GM23338 (cell line): Measurements from ENCODE around the gene DDX31. TPM values are rescaled to one million over a fixed set of nuclear protein-coding genes. Genes with fewer than 3 reads are reported as not detected.

Source experiments
- ATAC-seq: fragments of 200-7000 bp; cut with Tn5 transposase; 3 replicates; pipeline ENCODE4 v1.9.1; 2020
- DNase-seq: peaks from one replicate; pipeline ENCODE4 v3.0.0-alpha.2; 2015; ENCODE audit warnings: low spot score
- H2AFZ ChIP-seq: fragments of 200-600 bp; sonication (generic); 2 replicates; pipeline ENCODE4 v1.8.0; 2016; ENCODE audit warnings: antibody characterized with exemption, mild to moderate bottlenecking, moderate library complexity
- H3F3A ChIP-seq: fragments of 200-600 bp; sonication (generic); replicated peaks from 2 replicates; pipeline ENCODE4 v1.8.0; 2017; ENCODE audit warnings: antibody characterized with exemption, mixed run types, low read depth
- H3K27ac ChIP-seq: fragments of 200-600 bp; sonication (generic); 2 replicates; pipeline ENCODE4 v1.6.1; 2016; ENCODE audit warnings: low read depth
- H3K27me3 ChIP-seq: fragments of 200-600 bp; sonication (generic); 2 replicates; pipeline ENCODE4 v1.8.0; 2016; ENCODE audit warnings: mild to moderate bottlenecking, mixed run types, moderate library complexity; ENCODE audit not compliant: insufficient read depth
- H3K36me3 ChIP-seq: fragments of 200-600 bp; sonication (generic); 2 replicates; pipeline ENCODE4 v1.8.0; 2016; ENCODE audit warnings: mild to moderate bottlenecking; ENCODE audit not compliant: insufficient read depth
- H3K4me1 ChIP-seq: fragments of 200-600 bp; sonication (generic); 2 replicates; pipeline ENCODE4 v1.8.0; 2016; ENCODE audit warnings: mild to moderate bottlenecking, moderate library complexity; ENCODE audit not compliant: insufficient read depth
- H3K4me2 ChIP-seq: fragments of 200-600 bp; sonication (generic); 2 replicates; pipeline ENCODE4 v1.7.1; 2017; ENCODE audit warnings: mixed run types
- H3K4me3 ChIP-seq: fragments of 200-600 bp; sonication (generic); 2 replicates; pipeline ENCODE4 v1.6.1; 2016; ENCODE audit warnings: mixed run types
- H3K79me2 ChIP-seq: fragments of 200-600 bp; sonication (generic); replicated peaks from 2 replicates; pipeline ENCODE4 v1.8.0; 2017; ENCODE audit warnings: mild to moderate bottlenecking; ENCODE audit not compliant: insufficient read depth
- H3K9me2 ChIP-seq: fragments of 200-600 bp; sonication (generic); 2 replicates; pipeline ENCODE4 v1.8.0; 2017; ENCODE audit not compliant: insufficient read depth
- H4K20me1 ChIP-seq: fragments of 200-600 bp; sonication (generic); replicated peaks from 2 replicates; pipeline ENCODE4 v1.8.0; 2017; ENCODE audit warnings: mild to moderate bottlenecking; ENCODE audit not compliant: insufficient read depth
- H3K27ac Mint-ChIP-seq: 2 replicates; pipeline ENCODE4 v1.8.0; 2020; ENCODE audit warnings: inconsistent platforms, mild to moderate bottlenecking, moderate library complexity, mixed read lengths
- H3K27me3 Mint-ChIP-seq: 3 replicates; pipeline ENCODE4 v1.8.0; 2022; ENCODE audit warnings: low read depth, mild to moderate bottlenecking, moderate library complexity, mixed read lengths, inconsistent platforms; ENCODE audit not compliant: insufficient read depth, poor library complexity
- H3K36me3 Mint-ChIP-seq: 3 replicates; pipeline ENCODE4 v1.8.0; 2021; ENCODE audit warnings: low read depth, mild to moderate bottlenecking, inconsistent platforms, moderate library complexity, mixed read lengths
- H3K4me1 Mint-ChIP-seq: 3 replicates; pipeline ENCODE4 v1.8.0; 2020; ENCODE audit warnings: mild to moderate bottlenecking, inconsistent platforms, mixed read lengths
- H3K4me3 Mint-ChIP-seq: 3 replicates; pipeline ENCODE4 v1.8.0; 2021; ENCODE audit warnings: moderate library complexity, mild to moderate bottlenecking, inconsistent platforms, mixed read lengths
- H3K9me3 Mint-ChIP-seq: 3 replicates; pipeline ENCODE4 v1.8.0; 2020; ENCODE audit warnings: moderate library complexity, mild to moderate bottlenecking, inconsistent platforms, mixed read lengths
- CREB1 ChIP-seq: fragments of 250-450 bp; sonication (Bioruptor Pico); IDR thresholded peaks from 2 replicates; pipeline ENCODE4 v1.5.0; 2020; ENCODE audit warnings: low read depth, mild to moderate bottlenecking, moderate library complexity
- CTCF ChIP-seq, 2 experiments: fragments of 200-600 bp in 1 of 2; sonication (generic) in 1 of 2; conservative IDR thresholded peaks; 2 replicates each; pipeline versions ENCODE4 v1.5.1 to v1.6.1; 2016 to 2017; ENCODE audit warnings: antibody characterized with exemption in 2 of 2, low read depth in 2 of 2, mild to moderate bottlenecking in 2 of 2, moderate library complexity in 1 of 2
- ETS1 ChIP-seq: IDR thresholded peaks from 2 replicates; pipeline ENCODE4 v1.6.1; 2016; ENCODE audit warnings: antibody characterized with exemption
- EZH2 ChIP-seq: fragments of 200-600 bp; sonication (generic); IDR thresholded peaks from one replicate; pipeline ENCODE4 v1.8.0; 2017; ENCODE audit warnings: antibody characterized with exemption, mild to moderate bottlenecking, low read depth; ENCODE audit not compliant: unreplicated experiment
- EZH2phosphoT487 ChIP-seq: fragments of 200-600 bp; sonication (generic); IDR thresholded peaks from one replicate; pipeline ENCODE4 v1.8.1; 2018; ENCODE audit warnings: antibody characterized with exemption; ENCODE audit not compliant: unreplicated experiment
- JUNB ChIP-seq: IDR thresholded peaks from one replicate; pipeline ENCODE4 v1.6.1; 2016; ENCODE audit warnings: antibody characterized with exemption; ENCODE audit not compliant: unreplicated experiment
- POLR2AphosphoS5 ChIP-seq: IDR thresholded peaks from 2 replicates; pipeline ENCODE4 v1.6.1; 2016; ENCODE audit warnings: antibody characterized with exemption, low read depth
- REST ChIP-seq: IDR thresholded peaks from one replicate; pipeline ENCODE4 v1.6.1; 2018; ENCODE audit warnings: antibody characterized with exemption; ENCODE audit not compliant: unreplicated experiment
- STAT1 ChIP-seq: IDR thresholded peaks from one replicate; pipeline ENCODE4 v1.6.1; 2016; ENCODE audit warnings: antibody characterized with exemption; ENCODE audit not compliant: unreplicated experiment
- ZNF114 ChIP-seq: fragments of 250-450 bp; sonication (Bioruptor Pico); IDR thresholded peaks from 2 replicates; pipeline ENCODE4 v1.5.0; 2020; ENCODE audit warnings: mild to moderate bottlenecking, moderate library complexity
- ZNF331 ChIP-seq: fragments of 250-450 bp; sonication (Bioruptor Pico); IDR thresholded peaks from 2 replicates; pipeline ENCODE4 v1.5.0; 2020; ENCODE audit warnings: low read depth, mild to moderate bottlenecking, moderate library complexity
- ZNF462 ChIP-seq: fragments of 250-450 bp; sonication (Bioruptor Pico); IDR thresholded peaks from 2 replicates; pipeline ENCODE4 v1.5.0; 2020; ENCODE audit warnings: mild to moderate bottlenecking, moderate library complexity
- polyA plus RNA-seq: library from polyadenylated mRNA; unstranded; fragments of >200 nt; fragmentation: Nextera tagmentation; extraction: Ambion mirVana; gene quantifications from 2 replicates; pipeline ENCODE4 v1.2.1, GENCODE V29; 2016
- total RNA-seq: library from RNA; depleted of rRNA; stranded (reverse); fragments of >200 nt; shearing (Covaris generic); gene quantifications from 2 replicates; pipeline ENCODE4 v1.2.3, GENCODE V29; 2014

The DDX31 gene
- total and polyA plus RNA-seq, 2 experiments from 2014 or later: 14.8 to 23.5 TPM

DNA sequence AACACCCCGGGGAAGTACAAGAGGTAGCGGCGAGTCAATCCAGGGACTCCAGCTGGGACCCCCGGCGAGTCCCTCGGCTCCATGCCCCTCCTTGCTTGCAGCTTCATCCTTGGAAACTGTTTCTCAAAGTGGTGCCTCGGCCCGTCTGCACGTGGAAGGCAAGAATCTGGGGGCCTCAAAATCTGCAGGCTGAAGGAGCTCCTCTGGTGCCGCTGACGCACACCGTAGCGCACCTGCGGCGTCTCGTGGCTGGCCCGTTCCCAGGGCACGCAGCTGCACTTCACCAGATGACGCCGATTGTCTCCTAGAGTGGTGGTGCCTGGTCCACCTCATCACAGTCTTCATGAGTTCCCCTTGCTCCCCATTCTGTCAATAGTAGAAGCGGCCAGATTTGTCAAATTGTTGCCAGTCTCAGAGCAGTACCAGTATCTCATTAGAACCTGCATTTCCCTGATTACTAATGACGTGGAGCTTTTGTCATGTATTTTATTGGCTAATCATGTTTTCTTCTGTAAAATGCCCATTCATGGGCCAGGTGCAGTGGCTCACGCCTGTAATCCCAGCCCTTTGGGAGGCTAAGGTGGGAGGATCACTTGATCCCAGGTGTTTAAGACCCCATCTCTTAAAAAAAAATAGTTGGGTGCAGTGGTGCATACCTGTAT lies 39.1 kb upstream of the DDX31 start (continued):
- TF ChIP-seq REST (no peak), EZH2phosphoT487 (no peak), EZH2 (no peak)

- H3K36me3 Mint-ChIP-seq: peaks cover under 1% of the 10 kb centered on the region; the same call in 1 of the 3 replicates
- Histone ChIP-seq H3K27me3 (no peaks in the 10 kb centered on the region), H3K4me3 (no peak overlapping the region), H3K4me1 (no peaks in the 10 kb centered on the region), H3K27ac (no peak overlapping the region), H3F3A (no peaks in the 10 kb centered on the region), H2AFZ (no peak overlapping the region), H4K20me1 (no peaks in the 10 kb centered on the region), H3K9me2 (no peaks in the 10 kb centered on the region), H3K4me2 (no peak overlapping the region), H3K79me2 (no peaks in the 10 kb centered on the region), H3K36me3 (no peaks in the 10 kb centered on the region)
- H3K9me3 Mint-ChIP-seq: peaks cover 17% of the 10 kb centered on the region
- H3K27ac Mint-ChIP-seq: no peak overlapping the region
- DNase-seq (no peak), ATAC-seq (no peak)
- H3K27me3 Mint-ChIP-seq: no peaks in the 10 kb centered on the region
- H3K4me1 Mint-ChIP-seq: no peaks in the 10 kb centered on the region
- H3K4me3 Mint-ChIP-seq: no peak overlapping the region
- TF ChIP-seq ETS1 (no peak), CTCF (conservative IDR thresholded peaks at IDR 0.05; ENCODE audit: low read depth in 2 of 2) (no peak), EZH2phosphoT487 (no peak), STAT1 (no peak), POLR2AphosphoS5 (no peak), JUNB (no peak), ZNF114 (CRISPR knock-in tag) (no peak), CREB1 (no peak), ZNF331 (CRISPR knock-in tag) (no peak), ZNF462 (no peak)
Measured at GRCh38 chr9:132708239-132708638, 38.5 kb upstream of the DDX31 start.
